H1 (cell line): ENCODE data around the gene SCYL1. TPM values are rescaled to one million over a fixed set of nuclear protein-coding genes. Genes with fewer than 3 reads are reported as not detected.

Experiments used
- CTCF ChIA-PET: fragments of 300-600 bp; sonication (Branson Sonifier 250); formaldehyde crosslinking; loops from one replicate; lab custom pipeline; 2021; ENCODE audit not compliant: partially characterized antibody; lab: Charles Lee
- POLR2A ChIA-PET: fragments of 300-600 bp; sonication (Branson Sonifier 250); formaldehyde crosslinking; loops from one replicate; lab custom pipeline; 2021; ENCODE audit warnings: inconsistent platforms; ENCODE audit not compliant: partially characterized antibody; lab: Charles Lee
- DNase-seq, 2 experiments: peaks; one replicate each; pipeline versions ENCODE4 v3.0.0 to v3.0.0-alpha.2; 2010 to 2022; ENCODE audit warnings: low spot score in 2 of 2, low read depth in 1 of 2, mixed read lengths in 1 of 2
- FAIRE-seq: peaks from 2 replicates; lab custom pipeline; 2011; peaks lifted over from hg19 to GRCh38; lab: Jason Lieb, UNC
- H2AFZ ChIP-seq: 2 replicates; pipeline ENCODE4 v1.8.1; 2012; ENCODE audit warnings: low read length, inconsistent platforms
- H2AK5ac ChIP-seq: 2 replicates; pipeline ENCODE4 v1.6.1; 2013; ENCODE audit warnings: low read depth, low read length
- H2BK120ac ChIP-seq: replicated peaks from 2 replicates; pipeline ENCODE3; 2013; ENCODE audit warnings: low read depth, low read length, inconsistent platforms
- H2BK12ac ChIP-seq: 2 replicates; pipeline ENCODE4 v1.6.1; 2013; ENCODE audit warnings: low read depth, low read length
- H2BK15ac ChIP-seq: 2 replicates; pipeline ENCODE4 v1.6.1; 2013; ENCODE audit warnings: low read length
- H2BK20ac ChIP-seq: 2 replicates; pipeline ENCODE4 v1.6.1; 2013; ENCODE audit warnings: low read length
- H2BK5ac ChIP-seq: 2 replicates; pipeline ENCODE4 v1.6.1; 2013; ENCODE audit warnings: low read depth, low read length
- H3K14ac ChIP-seq: 2 replicates; pipeline ENCODE4 v1.6.1; 2013; ENCODE audit warnings: inconsistent platforms; ENCODE audit not compliant: insufficient read length
- H3K18ac ChIP-seq: 2 replicates; pipeline ENCODE4 v1.6.1; 2013; ENCODE audit warnings: low read length; ENCODE audit errors: extremely low read depth
- H3K23ac ChIP-seq: 2 replicates; pipeline ENCODE4 v1.6.1; 2013; ENCODE audit warnings: inconsistent platforms; ENCODE audit not compliant: insufficient read length
- H3K23me2 ChIP-seq: 2 replicates; pipeline ENCODE4 v1.6.1; 2013; ENCODE audit warnings: low read depth, low read length
- H3K27ac ChIP-seq: 2 replicates; pipeline ENCODE4 v1.6.1; 2011; ENCODE audit warnings: low read depth, low read length, inconsistent platforms
- H3K27me3 ChIP-seq, 4 experiments: replicated peaks in 1 of 4; 1 replicate in 1 of 4; 2 replicates in 3 of 4; pipeline versions ENCODE4 v1.6.1 to v1.8.1; 2011 to 2013; ENCODE audit warnings: low read length in 3 of 4, mild to moderate bottlenecking in 3 of 4, inconsistent platforms in 2 of 4, mixed read lengths in 2 of 4, moderate library complexity in 1 of 4; ENCODE audit not compliant: control insufficient read depth in 3 of 4, insufficient read depth in 3 of 4; ENCODE audit errors: extremely low read depth in 1 of 4
- H3K36me3 ChIP-seq, 4 experiments: 2 replicates each; pipeline versions ENCODE4 v1.6.1 to v1.8.1; 2011 to 2013; ENCODE audit warnings: mild to moderate bottlenecking in 4 of 4, low read length in 3 of 4, moderate library complexity in 2 of 4, control low read depth in 1 of 4, inconsistent platforms in 1 of 4; ENCODE audit not compliant: insufficient read depth in 4 of 4, control insufficient read depth in 2 of 4
- H3K4ac ChIP-seq: replicated peaks from 2 replicates; pipeline ENCODE3; 2013; ENCODE audit warnings: low read length, low read depth, mixed read lengths, inconsistent platforms; ENCODE audit not compliant: insufficient read length
- H3K4me1 ChIP-seq, 4 experiments: replicated peaks in 1 of 4; 1 replicate in 1 of 4; 2 replicates in 3 of 4; pipeline versions ENCODE4 v1.6.1 to v1.8.1; 2011 to 2013; ENCODE audit warnings: low read length in 3 of 4, inconsistent platforms in 2 of 4, mixed read lengths in 1 of 4; ENCODE audit not compliant: insufficient read depth in 4 of 4, control insufficient read depth in 3 of 4
- H3K4me2 ChIP-seq, 2 experiments: 2 replicates each; pipeline versions ENCODE4 v1.6.1 to v1.8.1; 2011 to 2013; ENCODE audit warnings: low read depth in 2 of 2, low read length in 2 of 2, control low read depth in 1 of 2, inconsistent platforms in 1 of 2, mild to moderate bottlenecking in 1 of 2; ENCODE audit not compliant: insufficient read depth in 1 of 2
- H3K4me3 ChIP-seq, 4 experiments: fragments of 200-600, 300-600 bp in 1 of 4; sonication (generic), shearing (Covaris generic), sonication (Bioruptor Twin) in 1 of 4; 2 replicates each; pipeline versions ENCODE4 v1.5.1 to v1.8.1; 2011 to 2016; ENCODE audit warnings: low read length in 4 of 4, low read depth in 3 of 4, control low read depth in 2 of 4, inconsistent platforms in 2 of 4, mild to moderate bottlenecking in 2 of 4, mixed read lengths in 1 of 4, moderate library complexity in 1 of 4; ENCODE audit not compliant: insufficient read depth in 2 of 4; ENCODE audit errors: extremely low read depth in 1 of 4
- H3K56ac ChIP-seq: replicated peaks from 2 replicates; pipeline ENCODE3; 2013; ENCODE audit warnings: low read depth, mild to moderate bottlenecking, mixed read lengths, low read length, inconsistent platforms; ENCODE audit not compliant: insufficient read length
- H3K79me1 ChIP-seq: 2 replicates; pipeline ENCODE4 v1.6.1; 2013; ENCODE audit warnings: low read depth, low read length, control low read depth
- H3K79me2 ChIP-seq, 2 experiments: 2 replicates each; pipeline versions ENCODE4 v1.6.1 to v1.8.1; 2012 to 2013; ENCODE audit warnings: low read length in 2 of 2, mild to moderate bottlenecking in 2 of 2, inconsistent platforms in 1 of 2; ENCODE audit not compliant: insufficient read depth in 2 of 2, control insufficient read depth in 1 of 2
- H3K9ac ChIP-seq, 4 experiments: replicated peaks in 1 of 4; 1 replicate in 1 of 4; 2 replicates in 3 of 4; pipeline versions ENCODE4 v1.6.1 to v1.8.1; 2011 to 2013; ENCODE audit warnings: low read depth in 3 of 4, low read length in 3 of 4, control low read depth in 2 of 4, mild to moderate bottlenecking in 2 of 4, moderate library complexity in 2 of 4, inconsistent platforms in 1 of 4; ENCODE audit errors: extremely low read depth in 1 of 4
- H3K9me3 ChIP-seq, 2 experiments: 2 replicates each; pipeline versions ENCODE4 v1.6.1 to v1.8.1; 2012 to 2013; ENCODE audit warnings: mild to moderate bottlenecking in 2 of 2, moderate library complexity in 2 of 2, control low read depth in 1 of 2, inconsistent platforms in 1 of 2, low read depth in 1 of 2, low read length in 1 of 2, mixed read lengths in 1 of 2; ENCODE audit not compliant: insufficient read depth in 2 of 2
- H4K20me1 ChIP-seq, 2 experiments: replicated peaks in 1 of 2; 2 replicates each; pipeline versions ENCODE3 to v1.8.1; 2011 to 2013; ENCODE audit warnings: inconsistent platforms in 2 of 2, low read length in 2 of 2, mild to moderate bottlenecking in 1 of 2; ENCODE audit not compliant: insufficient read depth in 2 of 2, control insufficient read depth in 1 of 2
- H4K5ac ChIP-seq: 2 replicates; pipeline ENCODE4 v1.6.1; 2013; ENCODE audit warnings: low read length, low read depth, mixed read lengths, inconsistent platforms; ENCODE audit not compliant: insufficient read length
- H4K8ac ChIP-seq: 2 replicates; pipeline ENCODE4 v1.8.0; 2013; ENCODE audit warnings: mild to moderate bottlenecking, moderate library complexity, low read length, inconsistent platforms; ENCODE audit not compliant: insufficient read depth; ENCODE audit errors: extremely low read depth
- H4K91ac ChIP-seq: replicated peaks from 2 replicates; pipeline ENCODE3; 2013; ENCODE audit warnings: low read length, mixed read lengths, inconsistent platforms; ENCODE audit not compliant: insufficient read length
- CEBPB ChIP-seq: IDR thresholded peaks from 2 replicates; pipeline ENCODE4 v1.6.1; 2012; ENCODE audit warnings: low read depth, low read length
- GABPA ChIP-seq: IDR thresholded peaks from 2 replicates; pipeline ENCODE4 v1.6.1; 2011; ENCODE audit warnings: mild to moderate bottlenecking, low read length, moderate library complexity, borderline replicate concordance; ENCODE audit not compliant: insufficient read depth
- GTF2F1 ChIP-seq: IDR thresholded peaks from 2 replicates; pipeline ENCODE4 v1.6.1; 2012; ENCODE audit warnings: low read depth, low read length, improper control_type of control experiment, borderline replicate concordance
- JUND ChIP-seq: IDR thresholded peaks from 2 replicates; pipeline ENCODE4 v1.6.1; 2011; ENCODE audit warnings: mild to moderate bottlenecking, improper control_type of control experiment, low read length
- MAFK ChIP-seq: IDR thresholded peaks from 2 replicates; pipeline ENCODE4 v1.6.1; 2012; ENCODE audit warnings: low read depth, mild to moderate bottlenecking, improper control_type of control experiment, low read length
- NANOG ChIP-seq: IDR thresholded peaks from 2 replicates; pipeline ENCODE4 v1.6.1; 2011; ENCODE audit warnings: low read length, low read depth, mild to moderate bottlenecking, inconsistent platforms; ENCODE audit not compliant: insufficient read depth, poor library complexity, severe bottlenecking
- SRF ChIP-seq: IDR thresholded peaks from 2 replicates; pipeline ENCODE4 v1.6.1; 2011; ENCODE audit warnings: mild to moderate bottlenecking, low read depth, low read length, moderate library complexity
- TAF7 ChIP-seq: optimal IDR thresholded peaks from 2 replicates; pipeline ENCODE3; 2011; ENCODE audit warnings: low read depth, mild to moderate bottlenecking, inconsistent platforms, low read length, moderate library complexity, borderline replicate concordance
- WGBS, 2 experiments: shearing (Covaris generic) in 1 of 2; methylation state at CpG; one replicate each; pipeline versions ENCODE4 v1.1.6 to v1.1.7; 2013 to 2015; ENCODE audit warnings: low lambda C conversion rate in 2 of 2, mixed read lengths in 2 of 2, inconsistent platforms in 1 of 2, low coverage in 1 of 2, missing lambda C conversion rate in 1 of 2; ENCODE audit not compliant: insufficient replicate concordance in 2 of 2, insufficient coverage in 1 of 2, insufficient read length in 1 of 2; ENCODE audit errors: extremely low coverage in 1 of 2, missing lambda C conversion rate in 1 of 2; 5-methylcytosine and 5-hydroxymethylcytosine counted together
- polyA plus RNA-seq, 7 experiments: library from polyadenylated mRNA; depleted of rRNA in 3 of 7; stranded (reverse) in 5 of 7; unstranded in 2 of 7; fragments of >200 nt in 5 of 7; fragments of 200-250 nt in 2 of 7; gene quantifications; 1 replicate in 5 of 7; 2 replicates in 1 of 7; 4 replicates in 1 of 7; pipeline versions ENCODE4 v1.2.1 to v1.2.3, GENCODE V29; 2011 to 2013; ENCODE audit warnings: missing spikeins in 2 of 7, mixed read lengths in 2 of 7
- total RNA-seq: library from RNA; stranded (reverse); fragmentation: NEBNext Ultra II Directional; extraction: Animal tissue kit (Norgen Biotek cat#: 25700); gene quantifications from 2 replicates; pipeline ENCODE4 v1.2.1, GENCODE V29; 2021
- TF ChIP-seq, protein P1 (sequence below), 3 experiments: IDR thresholded peaks; 1 replicate in 2 of 3; 2 replicates in 1 of 3; pipeline versions ENCODE4 v1.5.1 to v1.6.1; 2011; ENCODE audit warnings: low read length in 3 of 3, mild to moderate bottlenecking in 3 of 3, inconsistent platforms in 2 of 3, low read depth in 1 of 3, moderate library complexity in 1 of 3; ENCODE audit not compliant: insufficient read depth in 1 of 3; ENCODE audit errors: control extremely low read depth in 1 of 3
- TF ChIP-seq, protein P2 (sequence below): IDR thresholded peaks from 2 replicates; pipeline ENCODE4 v1.6.1; 2011; ENCODE audit warnings: low read length, improper control_type of control experiment

The SCYL1 gene
- total and polyA plus RNA-seq, 2 of the 8 experiments (the other 6 are each of a cell fraction or from before 2014, with no cell fraction given) = 59.8 to 77.7 TPM

DNA sequence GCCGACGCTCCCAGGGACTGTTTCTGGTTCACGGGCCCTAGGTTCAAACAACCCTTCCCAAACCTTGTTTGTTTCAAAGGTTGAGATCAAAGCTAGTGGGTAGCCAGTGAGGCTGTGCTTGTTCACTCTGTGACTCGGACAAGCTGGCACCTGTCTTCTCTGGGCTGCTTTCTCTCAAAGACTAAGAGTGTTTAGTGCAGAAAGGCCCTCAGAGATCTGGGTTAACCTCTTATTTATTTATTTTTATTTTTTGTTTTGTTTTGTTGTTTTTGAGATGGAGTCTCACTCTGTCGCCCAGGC lies 39.0 kb upstream of the SCYL1 start:
- CTCF ChIA-PET = interaction anchor here (0.7 to 29.0 kb wide), 6 partner anchors 11 to 73 kb away, joined by 3 to 809 read pairs (median 6); no protein-coding TSS in a partner anchor
- Histone ChIP-seq H3K27me3 (no peaks in the 10 kb centered on the region), H3K9me3 (no peaks in the 10 kb centered on the region), H4K8ac (no peak overlapping the region), H3K27ac (no peak overlapping the region), H3K23me2 (no peaks in the 10 kb centered on the region; the same call in none of the 2 replicates), H2BK5ac (peak overlapping the region; percentile 48; the same call in 1 of the 2 replicates), H3K18ac (peak overlapping the region; percentile 55), H2AK5ac (peak overlapping the region; percentile 83; the same call in 1 of the 2 replicates), H3K4ac (peak overlapping the region; percentile 59), H3K4me1 (peaks cover 32 to 41% (median 36%) of the 10 kb centered on the region in 4 experiments), H2BK20ac (no peak overlapping the region), H3K4me3 (peak overlapping the region in 1 of 4 experiments; percentile 8; a peak in 2 of 8 replicates), H3K79me1 (no peaks in the 10 kb centered on the region), H3K36me3 (no peaks in the 10 kb centered on the region), H3K56ac (no peak overlapping the region), H2BK15ac (no peak overlapping the region), H2BK120ac (peak overlapping the region; percentile 93), H3K9ac (no peak overlapping the region), H4K91ac (peak overlapping the region; percentile 81), H2BK12ac (peak overlapping the region; percentile 93), H2AFZ (no peak overlapping the region), H3K79me2 (no peaks in the 10 kb centered on the region), H4K5ac (no peak overlapping the region), H4K20me1 (no peaks in the 10 kb centered on the region), H3K14ac (no peak overlapping the region), H3K23ac (no peak overlapping the region), H3K4me2 (peak overlapping the region; percentile 18 to 86; a peak in 2 of 4 replicates)
- FAIRE-seq (no peak), DNase-seq (no peak)
- 70% methylated on average over 5 of the region's 5 CpGs; no CpG with 5 or more reads in 1 of the 2 experiments for WGBS, 2 experiments
- POLR2A ChIA-PET = interaction anchor here (0.6 to 29.8 kb wide), 5 partner anchors 16 to 168 kb away, joined by 3 to 1569 read pairs (median 184); partner anchors contain the start of genes MALAT1 and NEAT1
- TF ChIP-seq, protein P1, sequence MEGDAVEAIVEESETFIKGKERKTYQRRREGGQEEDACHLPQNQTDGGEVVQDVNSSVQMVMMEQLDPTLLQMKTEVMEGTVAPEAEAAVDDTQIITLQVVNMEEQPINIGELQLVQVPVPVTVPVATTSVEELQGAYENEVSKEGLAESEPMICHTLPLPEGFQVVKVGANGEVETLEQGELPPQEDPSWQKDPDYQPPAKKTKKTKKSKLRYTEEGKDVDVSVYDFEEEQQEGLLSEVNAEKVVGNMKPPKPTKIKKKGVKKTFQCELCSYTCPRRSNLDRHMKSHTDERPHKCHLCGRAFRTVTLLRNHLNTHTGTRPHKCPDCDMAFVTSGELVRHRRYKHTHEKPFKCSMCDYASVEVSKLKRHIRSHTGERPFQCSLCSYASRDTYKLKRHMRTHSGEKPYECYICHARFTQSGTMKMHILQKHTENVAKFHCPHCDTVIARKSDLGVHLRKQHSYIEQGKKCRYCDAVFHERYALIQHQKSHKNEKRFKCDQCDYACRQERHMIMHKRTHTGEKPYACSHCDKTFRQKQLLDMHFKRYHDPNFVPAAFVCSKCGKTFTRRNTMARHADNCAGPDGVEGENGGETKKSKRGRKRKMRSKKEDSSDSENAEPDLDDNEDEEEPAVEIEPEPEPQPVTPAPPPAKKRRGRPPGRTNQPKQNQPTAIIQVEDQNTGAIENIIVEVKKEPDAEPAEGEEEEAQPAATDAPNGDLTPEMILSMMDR (IDR thresholded peaks at IDR 0.05; ENCODE audit: control extremely low read depth in 1 of 3, insufficient read depth in 1 of 3, low read depth in 1 of 3, low read length in 3 of 3) = no peak
- TF ChIP-seq GTF2F1 (no peak), GABPA (no peak), TAF7 (no peak), MAFK (no peak), CEBPB (no peak), JUND (no peak), NANOG (no peak), SRF (no peak)
- TF ChIP-seq, protein P2, sequence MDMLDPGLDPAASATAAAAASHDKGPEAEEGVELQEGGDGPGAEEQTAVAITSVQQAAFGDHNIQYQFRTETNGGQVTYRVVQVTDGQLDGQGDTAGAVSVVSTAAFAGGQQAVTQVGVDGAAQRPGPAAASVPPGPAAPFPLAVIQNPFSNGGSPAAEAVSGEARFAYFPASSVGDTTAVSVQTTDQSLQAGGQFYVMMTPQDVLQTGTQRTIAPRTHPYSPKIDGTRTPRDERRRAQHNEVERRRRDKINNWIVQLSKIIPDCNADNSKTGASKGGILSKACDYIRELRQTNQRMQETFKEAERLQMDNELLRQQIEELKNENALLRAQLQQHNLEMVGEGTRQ = no peak
